Activated B cell treated with CpG ODN at 0.5 μM for 24 hours (primary cell): ENCODE results near the gene CRK. TPM values are rescaled to one million over a fixed set of nuclear protein-coding genes. Genes with fewer than 3 reads are reported as not detected.

Experiments used
- ATAC-seq: fragments of 200-7000 bp; cut with Tn5 transposase; one replicate; pipeline ENCODE4 v1.10.0; 2021; ENCODE audit warnings: low read depth, mild to moderate bottlenecking, moderate library complexity
- CTCF ChIA-PET: fragments of 350-600 bp; sonication (Branson Sonifier 250); formaldehyde crosslinking; loops from one replicate; lab custom pipeline; 2021; ENCODE audit warnings: antibody characterized with exemption; lab: Charles Lee
- POLR2A ChIA-PET: fragments of 350-600 bp; sonication (Branson Sonifier 250); formaldehyde crosslinking; loops from one replicate; lab custom pipeline; 2021; ENCODE audit warnings: antibody characterized with exemption; lab: Charles Lee
- DNase-seq: peaks from one replicate; pipeline ENCODE4 v3.0.0; 2022
- H3K27ac Mint-ChIP-seq: one replicate; pipeline ENCODE4 v1.8.0; 2020; ENCODE audit warnings: mixed read lengths
- H3K27me3 Mint-ChIP-seq: one replicate; pipeline ENCODE4 v1.8.0; 2021; ENCODE audit warnings: mixed read lengths
- H3K36me3 Mint-ChIP-seq: one replicate; pipeline ENCODE4 v1.8.0; 2021; ENCODE audit warnings: low read depth, mixed read lengths
- H3K4me1 Mint-ChIP-seq: one replicate; pipeline ENCODE4 v1.8.0; 2021; ENCODE audit warnings: mixed read lengths
- H3K4me3 Mint-ChIP-seq: one replicate; pipeline ENCODE4 v1.8.0; 2020; ENCODE audit warnings: mild to moderate bottlenecking, mixed read lengths
- H3K9me3 Mint-ChIP-seq: one replicate; pipeline ENCODE4 v1.8.0; 2020; ENCODE audit warnings: mixed read lengths
- CTCF ChIP-seq: fragments of 200-600 bp; IDR thresholded peaks from one replicate; pipeline ENCODE4 v1.8.0; 2022; ENCODE audit warnings: antibody characterized with exemption, mild to moderate bottlenecking
- intact Hi-C: fragments of 100-400 bp; cut with micrococcal nuclease; formaldehyde crosslinking; loops from one replicate; pipeline ENCODE4 v1.15.1; 2024
- total RNA-seq: library from RNA; stranded (reverse); gene quantifications from 2 replicates; pipeline ENCODE4 v1.2.3, GENCODE V29; 2022

CRK gene
- total RNA-seq, 1 donor from 2014 or later = 29.1 TPM

DNA sequence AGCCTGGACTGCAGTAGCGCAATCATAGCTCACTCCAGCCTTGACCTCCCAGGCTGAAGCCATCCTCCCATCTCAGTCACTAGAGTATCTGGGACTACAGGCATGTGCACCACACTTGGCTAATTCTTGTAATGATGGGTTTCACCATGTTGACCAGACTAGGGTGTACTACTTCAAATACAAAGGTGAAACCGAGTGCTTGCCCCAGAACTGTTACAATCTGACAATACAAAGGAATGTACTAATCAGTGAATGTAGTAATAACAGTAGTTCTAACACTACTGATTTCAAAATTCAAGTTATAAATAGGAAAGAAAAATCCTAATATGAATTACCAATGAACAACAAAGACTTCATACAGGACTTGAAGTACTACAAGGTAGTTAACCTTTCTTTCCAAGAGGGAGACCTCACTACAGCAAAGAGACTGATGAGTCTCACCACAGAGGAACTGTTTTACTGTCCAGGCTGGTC is 24.4 kb downstream of the CRK start:
- Mint-ChIP-seq H3K4me1 (peaks cover 11% of the 10 kb centered on the region), H3K4me3 (no peak overlapping the region), H3K27me3 (no peaks in the 10 kb centered on the region), H3K27ac (no peak overlapping the region), H3K9me3 (no peaks in the 10 kb centered on the region), H3K36me3 (peaks cover 63% of the 10 kb centered on the region)
- ATAC-seq (no peak), DNase-seq (no peak)
- POLR2A ChIA-PET = no interaction called here
- CTCF ChIA-PET = no interaction called here
- intact Hi-C loops = no loop called here
- TF ChIP-seq CTCF = no peak

DNA sequence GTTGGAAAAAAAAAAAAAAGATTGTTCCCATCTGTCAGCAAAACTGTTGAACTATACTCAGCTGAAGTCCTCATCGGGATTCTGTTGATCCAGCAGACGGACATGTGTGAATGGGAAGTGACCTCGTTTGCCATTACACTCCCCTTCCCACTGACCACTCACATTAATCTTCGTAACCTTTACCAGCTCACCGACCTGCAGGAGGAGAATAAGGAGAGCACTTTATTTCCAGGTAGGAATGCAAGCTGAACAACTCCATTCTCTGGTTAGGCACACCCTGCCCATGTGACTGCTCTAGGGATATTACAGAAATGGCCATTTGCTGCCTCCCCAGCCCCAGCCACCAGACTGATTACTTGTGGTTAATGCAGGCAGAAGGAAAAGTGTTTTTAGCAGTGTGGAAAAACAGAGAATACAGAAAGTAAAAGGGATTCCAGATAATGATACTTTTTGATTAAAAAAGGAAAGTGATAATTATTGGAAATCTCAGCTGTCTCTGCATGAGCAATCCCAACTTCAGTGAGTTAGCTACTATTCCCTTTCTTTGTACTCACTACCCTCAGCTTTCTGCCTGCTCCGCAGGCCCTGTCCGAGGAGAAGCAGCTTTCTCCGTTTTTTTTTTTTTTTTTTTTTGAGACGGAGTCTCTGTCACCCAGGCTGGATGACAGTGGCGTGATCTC is 32.4 kb downstream of the CRK start:
- H3K4me1 Mint-ChIP-seq = peaks cover 2% of the 10 kb centered on the region
- ChIA-PET CTCF (interaction anchor here (1.2 kb wide), 1 partner anchor 207 kb away, joined by 3 read pairs; no protein-coding TSS in a partner anchor), POLR2A (no interaction called here)
- H3K4me3 Mint-ChIP-seq = no peak overlapping the region
- peaks cover 58% of the 10 kb centered on the region for H3K36me3 Mint-ChIP-seq
- ATAC-seq = no peak
- DNase-seq = no peak
- H3K9me3 Mint-ChIP-seq = no peaks in the 10 kb centered on the region
- no peaks in the 10 kb centered on the region for H3K27me3 Mint-ChIP-seq
- intact Hi-C loops = no loop called here
- no peak overlapping the region for H3K27ac Mint-ChIP-seq
- no peak for TF ChIP-seq CTCF

DNA sequence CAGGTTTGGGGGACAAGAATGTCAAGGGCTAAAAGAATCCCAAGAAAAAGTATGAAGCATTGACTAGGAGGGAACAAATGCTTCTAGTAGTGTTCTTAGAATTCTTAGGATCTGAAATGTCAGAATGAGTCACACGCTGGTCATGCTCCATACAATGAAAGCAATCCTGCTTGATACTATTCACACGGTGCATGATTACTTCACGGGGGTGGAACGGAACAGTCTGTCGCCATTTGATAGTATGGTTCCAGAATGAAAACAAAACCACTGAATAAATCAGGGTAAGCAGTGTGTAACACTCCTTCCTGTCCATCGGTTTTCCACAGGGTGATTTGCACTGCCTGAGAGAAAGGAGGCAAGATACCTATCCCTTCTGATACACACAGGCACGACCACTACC is 33.1 kb downstream of the CRK start:
- DNase-seq = no peak
- H3K4me1 Mint-ChIP-seq = no peaks in the 10 kb centered on the region
- peaks cover 56% of the 10 kb centered on the region for H3K36me3 Mint-ChIP-seq
- no peak for TF ChIP-seq CTCF
- intact Hi-C loops = no loop called here
- POLR2A ChIA-PET = no interaction called here
- H3K9me3 Mint-ChIP-seq = no peaks in the 10 kb centered on the region
- CTCF ChIA-PET = interaction anchor here (1.2 kb wide), 1 partner anchor 207 kb away, joined by 3 read pairs; no protein-coding TSS in a partner anchor
- H3K27me3 Mint-ChIP-seq = no peaks in the 10 kb centered on the region
- no peak for ATAC-seq
- H3K27ac Mint-ChIP-seq = no peak overlapping the region
- H3K4me3 Mint-ChIP-seq = no peak overlapping the region

DNA sequence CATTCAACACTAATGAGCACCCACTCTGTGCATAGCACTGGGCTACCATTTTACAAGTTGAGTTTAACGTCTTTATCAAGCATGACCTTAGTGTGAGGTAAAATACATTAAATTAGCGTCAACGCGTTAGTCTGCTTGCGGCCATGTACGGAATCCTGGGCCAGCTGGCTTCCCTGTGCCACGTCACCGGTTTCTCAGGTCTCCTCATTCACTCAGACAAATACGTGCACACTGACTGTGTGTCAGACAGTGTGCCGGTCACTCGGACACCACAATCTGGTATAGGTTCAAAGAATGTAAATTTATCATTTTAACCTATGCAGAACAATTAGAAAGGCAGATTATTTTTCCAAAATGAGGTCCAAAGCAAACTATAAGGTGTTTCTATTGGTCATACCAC is 34.6 kb downstream of the CRK start:
- DNase-seq = no peak
- H3K27ac Mint-ChIP-seq = no peak overlapping the region
- H3K4me1 Mint-ChIP-seq = no peaks in the 10 kb centered on the region
- ATAC-seq = no peak
- no peaks in the 10 kb centered on the region for H3K9me3 Mint-ChIP-seq
- H3K27me3 Mint-ChIP-seq = no peaks in the 10 kb centered on the region
- no peak for TF ChIP-seq CTCF
- intact Hi-C loops = no loop called here
- H3K4me3 Mint-ChIP-seq = no peak overlapping the region
- CTCF ChIA-PET = no interaction called here
- peaks cover 53% of the 10 kb centered on the region for H3K36me3 Mint-ChIP-seq
- POLR2A ChIA-PET = no interaction called here

DNA sequence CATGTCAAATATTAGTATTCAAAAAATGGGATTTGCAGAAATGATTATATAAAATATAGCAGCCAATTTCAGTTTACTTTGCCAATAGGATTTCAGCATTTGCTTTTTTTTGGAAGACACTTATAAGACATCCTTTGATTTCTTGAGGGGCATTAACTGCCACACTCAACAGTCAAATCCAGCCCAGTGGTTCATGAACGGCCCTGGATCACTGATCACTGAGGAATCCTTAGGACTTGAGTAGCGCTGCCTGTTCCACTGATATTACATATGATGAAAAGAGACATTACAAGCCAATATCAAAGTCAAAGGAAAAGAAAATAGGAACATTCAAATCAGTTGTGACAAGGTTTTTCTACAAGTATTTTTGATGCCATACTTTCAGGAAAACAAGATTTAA is 35.1 kb downstream of the CRK start:
- Mint-ChIP-seq H3K27me3 (no peaks in the 10 kb centered on the region), H3K4me3 (no peak overlapping the region), H3K27ac (no peak overlapping the region), H3K4me1 (no peaks in the 10 kb centered on the region), H3K36me3 (peaks cover 50% of the 10 kb centered on the region), H3K9me3 (no peaks in the 10 kb centered on the region)
- TF ChIP-seq CTCF = no peak
- ChIA-PET CTCF (no interaction called here), POLR2A (no interaction called here)
- intact Hi-C loops = no loop called here
- DNase-seq (no peak), ATAC-seq (no peak)
